ENCODE data around the gene NAIF1.

The NAIF1 gene

GRCh38 chr9:128034821-128035652 lies 32.1 kb downstream of the NAIF1 start:
- Histone ChIP-seq H3K9me3 (ENCODE audit: control insufficient read depth, low read length) (no peaks in the 10 kb centered on the region), H3K4me1 (no peaks in the 10 kb centered on the region), H3K79me2 (no peaks in the 10 kb centered on the region), H3K4me2 (ENCODE audit: low read length) (no peak overlapping the region), H3K36me3 (ENCODE audit: control insufficient read depth, insufficient read depth, low read length) (no peaks in the 10 kb centered on the region), H3K27me3 (ENCODE audit: control insufficient read depth, insufficient read depth, low read length) (no peaks in the 10 kb centered on the region), H3K9ac (no peak overlapping the region), H2AFZ (no peak overlapping the region), H3K4me3 (ENCODE audit: low read depth, low read length) (no peak overlapping the region), H3K27ac (no peak overlapping the region)
- TF ChIP-seq CTCF (IDR thresholded peaks at IDR 0.05): peak; percentile 73

- Histone ChIP-seq H3K4me2 (ENCODE audit: low read length) (no peak overlapping the region), H3K9me3 (ENCODE audit: control insufficient read depth, low read length) (no peaks in the 10 kb centered on the region), H3K79me2 (no peaks in the 10 kb centered on the region), H3K36me3 (ENCODE audit: control insufficient read depth, insufficient read depth, low read length) (no peaks in the 10 kb centered on the region), H3K27me3 (ENCODE audit: control insufficient read depth, insufficient read depth, low read length) (no peaks in the 10 kb centered on the region), H3K27ac (no peak overlapping the region), H3K4me1 (no peaks in the 10 kb centered on the region), H3K4me3 (ENCODE audit: low read depth, low read length) (no peak overlapping the region), H2AFZ (no peak overlapping the region), H3K9ac (no peak overlapping the region)
- TF ChIP-seq CTCF (IDR thresholded peaks at IDR 0.05): no peak
Measured at GRCh38 chr9:128033609-128034008, 33.5 kb downstream of the NAIF1 start.

GRCh38 chr9:128027705-128028104 lies 39.4 kb downstream of the NAIF1 start:
- Histone ChIP-seq H3K27me3 (ENCODE audit: control insufficient read depth, insufficient read depth, low read length) (no peaks in the 10 kb centered on the region), H3K79me2 (no peaks in the 10 kb centered on the region), H3K27ac (no peak overlapping the region), H3K9me3 (ENCODE audit: control insufficient read depth, low read length) (no peaks in the 10 kb centered on the region), H3K36me3 (ENCODE audit: control insufficient read depth, insufficient read depth, low read length) (no peaks in the 10 kb centered on the region), H3K4me1 (no peaks in the 10 kb centered on the region), H3K4me2 (ENCODE audit: low read length) (no peak overlapping the region), H3K4me3 (ENCODE audit: low read depth, low read length) (no peak overlapping the region), H3K9ac (no peak overlapping the region), H2AFZ (no peak overlapping the region)
- no peak for TF ChIP-seq CTCF (IDR thresholded peaks at IDR 0.05)

- Histone ChIP-seq H3K9ac (no peak overlapping the region), H3K27ac (no peak overlapping the region)
Measured at GRCh38 chr9:128026773-128027541, 40.2 kb downstream of the NAIF1 start.

More at GRCh38 chr9:128026773-128027541, 40.2 kb downstream of the NAIF1 start:
- H3K36me3 ChIP-seq (ENCODE audit: control insufficient read depth, insufficient read depth, low read length): no peaks in the 10 kb centered on the region
- no peak overlapping the region for H3K4me2 ChIP-seq (ENCODE audit: low read length)
- peak overlapping the region; percentile 17 for H2AFZ ChIP-seq
- H3K9me3 ChIP-seq (ENCODE audit: control insufficient read depth, low read length): no peaks in the 10 kb centered on the region
- no peak for TF ChIP-seq CTCF (IDR thresholded peaks at IDR 0.05)
- no peak overlapping the region for H3K4me3 ChIP-seq (ENCODE audit: low read depth, low read length)
- H3K27me3 ChIP-seq (ENCODE audit: control insufficient read depth, insufficient read depth, low read length): no peaks in the 10 kb centered on the region
- no peaks in the 10 kb centered on the region for H3K79me2 ChIP-seq
- no peaks in the 10 kb centered on the region for H3K4me1 ChIP-seq
